ENCODE data around the gene PHACTR1.

- no peak for TF ChIP-seq CTCF (IDR thresholded peaks at IDR 0.05)
- TF ChIP-seq POLR2A (IDR thresholded peaks at IDR 0.05): no peak
These were observed 65.6 kb downstream of the PHACTR1 start for GRCh38 chr6:12782136-12782535.

All from prostate gland (tissue), 2 donors.